Measurements from ENCODE around the gene SPEG. TPM values are rescaled to one million over a fixed set of nuclear protein-coding genes. Genes with fewer than 3 reads are reported as not detected.

SPEG gene
- total RNA-seq, 2 donors from 2014 or later: 23.1 to 29.8 TPM

- Histone ChIP-seq H3K9ac (ENCODE audit: extremely low read depth, low read length, poor library complexity, severe bottlenecking) (no peak overlapping the region), H3K27ac (ENCODE audit: low read depth, low read length) (no peak overlapping the region), H3K36me3 (ENCODE audit: control insufficient read depth, insufficient read depth, low read length) (no peaks in the 10 kb centered on the region), H3K4me1 (ENCODE audit: control insufficient read depth, insufficient read depth, low read length) (peaks cover 21% of the 10 kb centered on the region), H3K4me3 (ENCODE audit: low read length) (no peak overlapping the region), H3K9me3 (ENCODE audit: control insufficient read depth, low read length) (no peaks in the 10 kb centered on the region), H3K27me3 (ENCODE audit: control insufficient read depth, insufficient read depth, low read length, poor library complexity, severe bottlenecking) (no peaks in the 10 kb centered on the region)
- H3K36me3 Mint-ChIP-seq (ENCODE audit: low read depth): no peaks in the 10 kb centered on the region
- H3K27me3 Mint-ChIP-seq (ENCODE audit: insufficient read depth): peaks cover 17% of the 10 kb centered on the region
- no peak overlapping the region for H3K4me3 Mint-ChIP-seq
- WGBS, 2 experiments (ENCODE audit: insufficient coverage in 1 of 2, insufficient read length in 1 of 2): 86 to 100% methylated on average over 2 to 6 of the region's 6 CpGs
- TF ChIP-seq CTCF (conservative IDR thresholded peaks at IDR 0.05): no peak
- no peak for DNase-seq
- H3K4me1 Mint-ChIP-seq: peaks cover 21% of the 10 kb centered on the region
- H3K9me3 Mint-ChIP-seq: no peaks in the 10 kb centered on the region
- H3K27ac Mint-ChIP-seq: no peak overlapping the region
Measured at GRCh38 chr2:219396863-219397457, 37.7 kb upstream of the SPEG start.

- Histone ChIP-seq H3K27ac (ENCODE audit: low read depth, low read length) (no peak overlapping the region), H3K9me3 (ENCODE audit: control insufficient read depth, low read length) (no peaks in the 10 kb centered on the region), H3K4me1 (ENCODE audit: control insufficient read depth, insufficient read depth, low read length) (peaks cover 28% of the 10 kb centered on the region), H3K36me3 (ENCODE audit: control insufficient read depth, insufficient read depth, low read length) (no peaks in the 10 kb centered on the region), H3K9ac (ENCODE audit: extremely low read depth, low read length, poor library complexity, severe bottlenecking) (no peak overlapping the region), H3K4me3 (ENCODE audit: low read length) (no peak overlapping the region), H3K27me3 (ENCODE audit: control insufficient read depth, insufficient read depth, low read length, poor library complexity, severe bottlenecking) (no peaks in the 10 kb centered on the region)
- no peak overlapping the region for H3K27ac Mint-ChIP-seq
- no peaks in the 10 kb centered on the region for H3K36me3 Mint-ChIP-seq (ENCODE audit: low read depth)
- TF ChIP-seq CTCF (conservative IDR thresholded peaks at IDR 0.05): no peak
- peaks cover 11% of the 10 kb centered on the region for H3K27me3 Mint-ChIP-seq (ENCODE audit: insufficient read depth)
- H3K4me1 Mint-ChIP-seq: peaks cover 31% of the 10 kb centered on the region
- DNase-seq: no peak
- H3K4me3 Mint-ChIP-seq: no peak overlapping the region
- 81 to 86% methylated on average over 1 to 5 of the region's 5 CpGs for WGBS, 2 experiments (ENCODE audit: insufficient coverage in 1 of 2, insufficient read length in 1 of 2)
- no peaks in the 10 kb centered on the region for H3K9me3 Mint-ChIP-seq
Measured at GRCh38 chr2:219398721-219399363, 35.8 kb upstream of the SPEG start.

DNA sequence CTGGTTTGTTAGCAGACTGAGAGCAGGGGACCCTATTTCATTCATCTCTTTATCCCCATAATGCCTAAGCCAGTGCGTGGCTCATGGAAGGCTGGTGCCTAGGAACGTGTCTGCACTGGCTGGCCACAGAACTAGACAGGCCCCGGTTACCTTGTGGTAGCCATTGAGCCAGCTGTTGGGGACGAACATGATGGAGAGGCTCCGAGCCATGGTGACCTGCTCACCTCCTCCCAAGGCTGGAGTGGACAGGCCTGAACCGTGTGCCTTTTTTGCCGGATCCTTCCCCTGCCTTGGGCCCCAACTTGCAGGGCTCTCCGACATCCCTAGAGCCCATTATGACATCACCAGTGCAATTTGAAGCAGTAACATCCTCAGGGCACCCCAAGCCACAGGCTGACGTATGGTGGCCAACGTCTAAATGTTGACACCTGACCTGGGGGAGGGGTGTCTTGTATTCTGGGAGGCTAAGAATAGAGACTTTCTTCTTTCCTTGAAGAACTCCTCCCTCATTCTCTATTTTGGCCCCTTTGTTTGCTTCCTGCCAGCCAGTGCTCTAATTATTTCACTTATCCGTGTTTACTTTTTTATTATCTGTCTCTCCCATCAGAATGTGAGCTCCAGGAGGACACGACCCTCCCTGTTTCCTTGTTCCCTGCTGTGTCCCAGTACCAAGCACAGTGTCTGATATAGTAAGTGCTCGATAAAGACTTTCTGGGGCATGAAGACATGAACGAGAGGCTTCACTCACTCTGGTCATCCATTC is 34.7 kb upstream of the SPEG start:
- 79 to 80% methylated on average over 7 to 14 of the region's 14 CpGs for WGBS, 2 experiments (ENCODE audit: insufficient coverage in 1 of 2, insufficient read length in 1 of 2)
- DNase-seq: no peak
- H3K4me1 Mint-ChIP-seq: peaks cover 37% of the 10 kb centered on the region
- H3K4me3 ChIP-seq (ENCODE audit: low read length): no peak overlapping the region
- H3K9ac ChIP-seq (ENCODE audit: extremely low read depth, low read length, poor library complexity, severe bottlenecking): no peak overlapping the region
- H3K27me3 Mint-ChIP-seq (ENCODE audit: insufficient read depth): peaks cover 7% of the 10 kb centered on the region
- no peak for TF ChIP-seq CTCF (conservative IDR thresholded peaks at IDR 0.05)
- H3K36me3 Mint-ChIP-seq (ENCODE audit: low read depth): no peaks in the 10 kb centered on the region
- no peaks in the 10 kb centered on the region for H3K36me3 ChIP-seq (ENCODE audit: control insufficient read depth, insufficient read depth, low read length)
- H3K4me1 ChIP-seq (ENCODE audit: control insufficient read depth, insufficient read depth, low read length): peaks cover 28% of the 10 kb centered on the region
- no peaks in the 10 kb centered on the region for H3K27me3 ChIP-seq (ENCODE audit: control insufficient read depth, insufficient read depth, low read length, poor library complexity, severe bottlenecking)
- H3K27ac ChIP-seq (ENCODE audit: low read depth, low read length): no peak overlapping the region
- H3K4me3 Mint-ChIP-seq: no peak overlapping the region
- no peak overlapping the region for H3K27ac Mint-ChIP-seq
- H3K9me3 ChIP-seq (ENCODE audit: control insufficient read depth, low read length): no peaks in the 10 kb centered on the region
- no peaks in the 10 kb centered on the region for H3K9me3 Mint-ChIP-seq
